ENCODE data around the gene KRTAP19-1. TPM values are rescaled to one million over a fixed set of nuclear protein-coding genes. Genes with fewer than 3 reads are reported as not detected.

Gene KRTAP19-1
- polyA plus RNA-seq, 1 donor from 2014 or later: not detected

GRCh38 chr21:30482130-30482529 is 2.0 kb upstream of the KRTAP19-1 start:
- Histone ChIP-seq H3K27ac (ENCODE audit: low read length) (no peak overlapping the region), H3K36me3 (ENCODE audit: insufficient read depth, low read length) (no peaks in the 10 kb centered on the region), H3K9ac (ENCODE audit: low read length) (no peak overlapping the region), H3F3A (ENCODE audit: insufficient read depth, low read length, poor library complexity, severe bottlenecking) (no peaks in the 10 kb centered on the region), H3K79me2 (replicated peaks; ENCODE audit: insufficient read depth, low read length) (no peaks in the 10 kb centered on the region), H3K4me3 (ENCODE audit: low read length) (no peak overlapping the region), H4K20me1 (ENCODE audit: insufficient read depth) (no peaks in the 10 kb centered on the region), H3K27me3 (ENCODE audit: insufficient read depth, low read depth, low read length) (no peaks in the 10 kb centered on the region), H2AFZ (ENCODE audit: low read depth, low read length) (no peak overlapping the region), H3K9me2 (ENCODE audit: insufficient read depth, low read length) (no peaks in the 10 kb centered on the region), H3K9me3 (ENCODE audit: low read length) (no peaks in the 10 kb centered on the region), H3K4me2 (ENCODE audit: low read length) (no peak overlapping the region)
- TF ChIP-seq CTCF (IDR thresholded peaks at IDR 0.05; ENCODE audit: poor library complexity, severe bottlenecking) (no peak), POLR2AphosphoS5 (IDR thresholded peaks at IDR 0.05) (no peak), REST (IDR thresholded peaks at IDR 0.05; ENCODE audit: borderline replicate concordance) (no peak), EP300 (conservative IDR thresholded peaks at IDR 0.05; ENCODE audit: poor library complexity, severe bottlenecking) (no peak), RAD21 (conservative IDR thresholded peaks at IDR 0.05) (no peak), SMC3 (conservative IDR thresholded peaks at IDR 0.05; ENCODE audit: poor library complexity) (no peak), EZH2 (IDR thresholded peaks at IDR 0.05; ENCODE audit: borderline replicate concordance, insufficient read depth, low read length, poor library complexity, severe bottlenecking) (no peak), MXI1 (conservative IDR thresholded peaks at IDR 0.05; ENCODE audit: poor library complexity, severe bottlenecking) (no peak), TAF1 (IDR thresholded peaks at IDR 0.05; ENCODE audit: low read depth) (no peak)

- no peaks in the 10 kb centered on the region for H3K9me2 ChIP-seq (ENCODE audit: insufficient read depth, low read length)
- H3K9me3 ChIP-seq (ENCODE audit: low read length): no peaks in the 10 kb centered on the region
- TF ChIP-seq CTCF (IDR thresholded peaks at IDR 0.05; ENCODE audit: poor library complexity, severe bottlenecking) (no peak), MXI1 (conservative IDR thresholded peaks at IDR 0.05; ENCODE audit: poor library complexity, severe bottlenecking) (no peak), EZH2 (IDR thresholded peaks at IDR 0.05; ENCODE audit: borderline replicate concordance, insufficient read depth, low read length, poor library complexity, severe bottlenecking) (no peak), TAF1 (IDR thresholded peaks at IDR 0.05; ENCODE audit: low read depth) (no peak), POLR2AphosphoS5 (IDR thresholded peaks at IDR 0.05) (no peak), SMC3 (conservative IDR thresholded peaks at IDR 0.05; ENCODE audit: poor library complexity) (no peak), EP300 (conservative IDR thresholded peaks at IDR 0.05; ENCODE audit: poor library complexity, severe bottlenecking) (no peak), REST (IDR thresholded peaks at IDR 0.05; ENCODE audit: borderline replicate concordance) (no peak), RAD21 (conservative IDR thresholded peaks at IDR 0.05) (no peak)
- no peak overlapping the region for H3K4me3 ChIP-seq (ENCODE audit: low read length)
- no peaks in the 10 kb centered on the region for H3K27me3 ChIP-seq (ENCODE audit: insufficient read depth, low read depth, low read length)
- H3K27ac ChIP-seq (ENCODE audit: low read length): no peak overlapping the region
- no peak overlapping the region for H2AFZ ChIP-seq (ENCODE audit: low read depth, low read length)
- H3K9ac ChIP-seq (ENCODE audit: low read length): no peak overlapping the region
- no peaks in the 10 kb centered on the region for H3K79me2 ChIP-seq (replicated peaks; ENCODE audit: insufficient read depth, low read length)
- H4K20me1 ChIP-seq (ENCODE audit: insufficient read depth): no peaks in the 10 kb centered on the region
- no peak overlapping the region for H3K4me2 ChIP-seq (ENCODE audit: low read length)
- H3F3A ChIP-seq (ENCODE audit: insufficient read depth, low read length, poor library complexity, severe bottlenecking): no peaks in the 10 kb centered on the region
- no peaks in the 10 kb centered on the region for H3K36me3 ChIP-seq (ENCODE audit: insufficient read depth, low read length)
These were observed 908 bp downstream of the KRTAP19-1 start for GRCh38 chr21:30479259-30479658.
